WTC11 (cell line): ENCODE results near the gene PCDHA12. TPM values are rescaled to one million over a fixed set of nuclear protein-coding genes. Genes with fewer than 3 reads are reported as not detected.

Experiments used
- ATAC-seq: fragments of 200-7000 bp; cut with Tn5 transposase; 2 replicates; pipeline ENCODE4 v1.10.0; 2021; ENCODE audit warnings: mild to moderate bottlenecking, moderate library complexity
- CTCF ChIA-PET: fragments of 300-600 bp; sonication (Branson Sonifier 250); formaldehyde crosslinking; loops from one replicate; lab custom pipeline; 2021; ENCODE audit warnings: antibody characterized with exemption; lab: Charles Lee
- POLR2A ChIA-PET: fragments of 350-600 bp; sonication (Branson Sonifier 250); formaldehyde crosslinking; loops from one replicate; lab custom pipeline; 2021; ENCODE audit warnings: antibody characterized with exemption; lab: Charles Lee
- DNase-seq: peaks from one replicate; pipeline ENCODE4 v3.0.0; 2021; ENCODE audit warnings: low spot score
- H3K27ac Mint-ChIP-seq: 2 replicates; pipeline ENCODE4 v1.8.0; 2021; ENCODE audit warnings: mixed read lengths
- H3K27me3 Mint-ChIP-seq: 2 replicates; pipeline ENCODE4 v1.8.0; 2021; ENCODE audit warnings: low read depth, mild to moderate bottlenecking, moderate library complexity, mixed read lengths
- H3K36me3 Mint-ChIP-seq: 2 replicates; pipeline ENCODE4 v1.8.0; 2021; ENCODE audit warnings: mixed read lengths
- H3K4me1 Mint-ChIP-seq: 2 replicates; pipeline ENCODE4 v1.8.0; 2022; ENCODE audit warnings: mixed read lengths
- H3K4me3 Mint-ChIP-seq: 2 replicates; pipeline ENCODE4 v1.8.0; 2021; ENCODE audit warnings: mild to moderate bottlenecking, moderate library complexity, mixed read lengths
- H3K9me3 Mint-ChIP-seq: 2 replicates; pipeline ENCODE4 v1.8.0; 2021; ENCODE audit warnings: mixed read lengths
- ATF2 ChIP-seq: sonication (generic); formaldehyde crosslinking; IDR thresholded peaks from 2 replicates; pipeline ENCODE4 v1.8.1; 2022; ENCODE audit warnings: low read depth, missing genetic modification reagents, borderline replicate concordance
- ETV6 ChIP-seq: sonication (generic); formaldehyde crosslinking; IDR thresholded peaks from 2 replicates; pipeline ENCODE4 v1.8.1; 2022; ENCODE audit warnings: mild to moderate bottlenecking, missing genetic modification reagents
- FOXP4 ChIP-seq: sonication (generic); formaldehyde crosslinking; IDR thresholded peaks from 2 replicates; pipeline ENCODE4 v1.8.0; 2022; ENCODE audit warnings: mild to moderate bottlenecking, missing genetic modification reagents
- JAZF1 ChIP-seq: fragments of 250-450 bp; sonication (Bioruptor Pico); IDR thresholded peaks from 2 replicates; pipeline ENCODE4 v1.9.0; 2021; ENCODE audit warnings: moderate library complexity, mild to moderate bottlenecking, inconsistent platforms
- KAT7 ChIP-seq: sonication (generic); formaldehyde crosslinking; IDR thresholded peaks from 2 replicates; pipeline ENCODE4 v1.8.1; 2023; ENCODE audit warnings: missing genetic modification reagents, mild to moderate bottlenecking, borderline replicate concordance
- MXD4 ChIP-seq: fragments of 250-450 bp; sonication (Bioruptor Pico); IDR thresholded peaks from 2 replicates; pipeline ENCODE4 v1.8.0; 2021; ENCODE audit warnings: mild to moderate bottlenecking, moderate library complexity, borderline replicate concordance
- NFATC4 ChIP-seq: fragments of 250-450 bp; sonication (Bioruptor Pico); IDR thresholded peaks from 2 replicates; pipeline ENCODE4 v1.9.0; 2021; ENCODE audit warnings: mild to moderate bottlenecking
- PRRX2 ChIP-seq: fragments of 250-450 bp; sonication (Bioruptor Pico); IDR thresholded peaks from 2 replicates; pipeline ENCODE4 v1.8.0; 2021; ENCODE audit warnings: mild to moderate bottlenecking
- RORB ChIP-seq: fragments of 250-450 bp; sonication (Bioruptor Pico); IDR thresholded peaks from 2 replicates; pipeline ENCODE4 v1.9.0; 2021; ENCODE audit warnings: mild to moderate bottlenecking
- SP1 ChIP-seq: sonication (generic); formaldehyde crosslinking; conservative IDR thresholded peaks from 2 replicates; pipeline ENCODE4 v1.8.1; 2022; ENCODE audit warnings: missing genetic modification reagents
- STAT6 ChIP-seq: sonication (generic); formaldehyde crosslinking; conservative IDR thresholded peaks from 2 replicates; pipeline ENCODE4 v1.8.1; 2023; ENCODE audit warnings: mild to moderate bottlenecking, low read depth, missing genetic modification reagents, moderate library complexity
- TCF7 ChIP-seq: sonication (generic); formaldehyde crosslinking; IDR thresholded peaks from 2 replicates; pipeline ENCODE4 v1.8.0; 2022; ENCODE audit warnings: mild to moderate bottlenecking, low read depth, missing genetic modification reagents, moderate library complexity
- ZNF232 ChIP-seq: sonication (generic); formaldehyde crosslinking; IDR thresholded peaks from 2 replicates; pipeline ENCODE4 v1.8.0; 2022; ENCODE audit warnings: mild to moderate bottlenecking, missing genetic modification reagents
- ZNF263 ChIP-seq: sonication (generic); formaldehyde crosslinking; IDR thresholded peaks from 2 replicates; pipeline ENCODE4 v1.8.1; 2022; ENCODE audit warnings: low read depth, mild to moderate bottlenecking, moderate library complexity, missing genetic modification reagents
- total RNA-seq: library from RNA; stranded (reverse); gene quantifications from 3 replicates; pipeline ENCODE4 v1.2.3, GENCODE V29; 2021
- TF ChIP-seq, protein P1 (sequence below): sonication (generic); formaldehyde crosslinking; IDR thresholded peaks from 2 replicates; pipeline ENCODE4 v1.8.1; 2022; ENCODE audit warnings: low read depth, mild to moderate bottlenecking, moderate library complexity, missing genetic modification reagents, borderline replicate concordance
- TF ChIP-seq, protein P2 (sequence below): sonication (generic); formaldehyde crosslinking; IDR thresholded peaks from 2 replicates; pipeline ENCODE4 v1.8.1; 2022; ENCODE audit warnings: mild to moderate bottlenecking, missing genetic modification reagents, moderate library complexity, borderline replicate concordance
- TF ChIP-seq, protein P3 (sequence below): sonication (generic); formaldehyde crosslinking; IDR thresholded peaks from 2 replicates; pipeline ENCODE4 v1.8.0; 2023; ENCODE audit warnings: mild to moderate bottlenecking, missing genetic modification reagents

PCDHA12 gene
- total RNA-seq, 1 experiment from 2014 or later = 9.6 TPM

- TF ChIP-seq ATF2 (CRISPR knock-in tag) (no peak), KAT7 (no peak), SP1 (CRISPR knock-in tag) (no peak)
- TF ChIP-seq, protein P1, sequence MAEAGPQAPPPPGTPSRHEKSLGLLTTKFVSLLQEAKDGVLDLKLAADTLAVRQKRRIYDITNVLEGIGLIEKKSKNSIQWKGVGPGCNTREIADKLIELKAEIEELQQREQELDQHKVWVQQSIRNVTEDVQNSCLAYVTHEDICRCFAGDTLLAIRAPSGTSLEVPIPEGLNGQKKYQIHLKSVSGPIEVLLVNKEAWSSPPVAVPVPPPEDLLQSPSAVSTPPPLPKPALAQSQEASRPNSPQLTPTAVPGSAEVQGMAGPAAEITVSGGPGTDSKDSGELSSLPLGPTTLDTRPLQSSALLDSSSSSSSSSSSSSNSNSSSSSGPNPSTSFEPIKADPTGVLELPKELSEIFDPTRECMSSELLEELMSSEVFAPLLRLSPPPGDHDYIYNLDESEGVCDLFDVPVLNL = no peak
- TF ChIP-seq, protein P2, sequence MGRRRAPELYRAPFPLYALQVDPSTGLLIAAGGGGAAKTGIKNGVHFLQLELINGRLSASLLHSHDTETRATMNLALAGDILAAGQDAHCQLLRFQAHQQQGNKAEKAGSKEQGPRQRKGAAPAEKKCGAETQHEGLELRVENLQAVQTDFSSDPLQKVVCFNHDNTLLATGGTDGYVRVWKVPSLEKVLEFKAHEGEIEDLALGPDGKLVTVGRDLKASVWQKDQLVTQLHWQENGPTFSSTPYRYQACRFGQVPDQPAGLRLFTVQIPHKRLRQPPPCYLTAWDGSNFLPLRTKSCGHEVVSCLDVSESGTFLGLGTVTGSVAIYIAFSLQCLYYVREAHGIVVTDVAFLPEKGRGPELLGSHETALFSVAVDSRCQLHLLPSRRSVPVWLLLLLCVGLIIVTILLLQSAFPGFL (CRISPR knock-in tag) = no peak
Measured at GRCh38 chr5:140883373-140883772, 8.3 kb downstream of the PCDHA12 start (continued).

GRCh38 chr5:140883927-140884697 is 9.0 kb downstream of the PCDHA12 start:
- CTCF ChIA-PET = interaction anchor here (1.5 to 7.5 kb wide), 3 partner anchors 15 to 157 kb away, joined by 4 to 77 read pairs (median 13); partner anchors contain the start of gene PCDHA11
- POLR2A ChIA-PET = no interaction called here
- Mint-ChIP-seq H3K36me3 (no peaks in the 10 kb centered on the region; the same call in 1 of the 2 replicates), H3K4me3 (no peak overlapping the region), H3K9me3 (no peaks in the 10 kb centered on the region), H3K27ac (no peak overlapping the region), H3K27me3 (no peaks in the 10 kb centered on the region), H3K4me1 (peaks cover 16% of the 10 kb centered on the region; the same call in 1 of the 2 replicates)
- TF ChIP-seq TCF7 (no peak), RORB (CRISPR knock-in tag) (no peak), ETV6 (CRISPR knock-in tag) (no peak), ZNF263 (CRISPR knock-in tag) (no peak), MXD4 (CRISPR knock-in tag) (no peak), STAT6 (CRISPR knock-in tag) (no peak), NFATC4 (CRISPR knock-in tag) (no peak), JAZF1 (CRISPR knock-in tag) (no peak), PRRX2 (CRISPR knock-in tag) (no peak), ZNF232 (CRISPR knock-in tag) (no peak), FOXP4 (CRISPR knock-in tag) (no peak)
- TF ChIP-seq, protein P3, sequence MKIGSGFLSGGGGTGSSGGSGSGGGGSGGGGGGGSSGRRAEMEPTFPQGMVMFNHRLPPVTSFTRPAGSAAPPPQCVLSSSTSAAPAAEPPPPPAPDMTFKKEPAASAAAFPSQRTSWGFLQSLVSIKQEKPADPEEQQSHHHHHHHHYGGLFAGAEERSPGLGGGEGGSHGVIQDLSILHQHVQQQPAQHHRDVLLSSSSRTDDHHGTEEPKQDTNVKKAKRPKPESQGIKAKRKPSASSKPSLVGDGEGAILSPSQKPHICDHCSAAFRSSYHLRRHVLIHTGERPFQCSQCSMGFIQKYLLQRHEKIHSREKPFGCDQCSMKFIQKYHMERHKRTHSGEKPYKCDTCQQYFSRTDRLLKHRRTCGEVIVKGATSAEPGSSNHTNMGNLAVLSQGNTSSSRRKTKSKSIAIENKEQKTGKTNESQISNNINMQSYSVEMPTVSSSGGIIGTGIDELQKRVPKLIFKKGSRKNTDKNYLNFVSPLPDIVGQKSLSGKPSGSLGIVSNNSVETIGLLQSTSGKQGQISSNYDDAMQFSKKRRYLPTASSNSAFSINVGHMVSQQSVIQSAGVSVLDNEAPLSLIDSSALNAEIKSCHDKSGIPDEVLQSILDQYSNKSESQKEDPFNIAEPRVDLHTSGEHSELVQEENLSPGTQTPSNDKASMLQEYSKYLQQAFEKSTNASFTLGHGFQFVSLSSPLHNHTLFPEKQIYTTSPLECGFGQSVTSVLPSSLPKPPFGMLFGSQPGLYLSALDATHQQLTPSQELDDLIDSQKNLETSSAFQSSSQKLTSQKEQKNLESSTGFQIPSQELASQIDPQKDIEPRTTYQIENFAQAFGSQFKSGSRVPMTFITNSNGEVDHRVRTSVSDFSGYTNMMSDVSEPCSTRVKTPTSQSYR (CRISPR knock-in tag) = no peak
- ATAC-seq = peak; percentile 63
- no peak for DNase-seq
